HUES48 (cell line): ENCODE data around the gene LRRC3.
A peak's percentile ranks its signal among the peaks of the same experiment; 100 is the strongest.

ENCODE experiments used
- H3K27ac ChIP-seq: one replicate; pipeline ENCODE4 v1.7.0; 2013; ENCODE audit warnings: low read depth, low read length, inconsistent platforms
- H3K27me3 ChIP-seq: 2 replicates; pipeline ENCODE4 v1.6.1; 2013; ENCODE audit warnings: mild to moderate bottlenecking, low read length; ENCODE audit not compliant: control insufficient read depth, insufficient read depth
- H3K36me3 ChIP-seq: 2 replicates; pipeline ENCODE4 v1.6.1; 2013; ENCODE audit warnings: low read length; ENCODE audit not compliant: control insufficient read depth, insufficient read depth
- H3K4me1 ChIP-seq: 2 replicates; pipeline ENCODE4 v1.6.1; 2013; ENCODE audit warnings: mild to moderate bottlenecking, low read length; ENCODE audit not compliant: control insufficient read depth, insufficient read depth
- H3K4me3 ChIP-seq: 2 replicates; pipeline ENCODE4 v1.5.1; 2013; ENCODE audit warnings: mild to moderate bottlenecking, low read depth, low read length
- H3K9ac ChIP-seq: 2 replicates; pipeline ENCODE4 v1.6.1; 2013; ENCODE audit warnings: mild to moderate bottlenecking, low read depth, low read length, moderate library complexity
- H3K9me3 ChIP-seq: 2 replicates; pipeline ENCODE4 v1.6.1; 2013; ENCODE audit warnings: low read length; ENCODE audit not compliant: control insufficient read depth, insufficient read depth

Gene LRRC3

DNA sequence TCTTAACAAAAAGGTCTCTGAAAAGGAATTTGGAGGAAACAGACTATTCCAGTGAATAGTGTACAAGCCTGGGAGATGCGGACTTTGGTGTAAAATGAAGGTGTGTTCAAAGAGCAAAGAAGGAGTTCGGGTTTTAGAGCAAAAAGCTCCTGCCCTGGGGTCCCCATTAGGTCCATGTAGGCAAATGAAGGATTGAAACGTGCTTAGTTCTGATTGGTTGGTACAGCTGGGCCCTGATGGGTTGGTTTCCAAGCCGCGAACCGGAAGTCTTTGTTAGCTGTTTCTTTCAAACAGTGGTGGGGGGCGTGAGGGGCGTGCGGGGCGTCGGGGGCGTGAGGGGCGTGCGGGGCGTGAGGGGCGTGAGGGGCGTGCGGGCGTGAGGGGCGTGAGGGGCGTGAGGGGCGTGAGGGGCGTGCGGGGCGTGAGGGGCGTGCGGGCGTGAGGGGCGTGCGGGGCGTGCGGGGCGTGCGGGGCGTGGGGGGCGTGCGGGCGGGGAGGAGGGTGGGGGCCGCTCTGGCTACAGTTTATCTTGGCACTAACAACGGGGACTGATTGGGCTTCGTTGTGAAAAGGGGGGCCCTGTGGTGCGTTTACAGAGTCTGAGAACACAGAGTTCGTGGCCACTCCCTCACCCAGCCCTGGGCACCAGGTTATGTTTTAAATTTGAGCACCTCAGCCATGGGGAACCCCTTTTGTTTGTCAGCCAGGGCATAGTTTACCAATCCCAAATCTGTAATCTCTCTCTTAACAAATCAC lies 29.4 kb downstream of the LRRC3 start:
- H3K27ac ChIP-seq, result no peak overlapping the region
- H3K9me3 ChIP-seq, result no peaks in the 10 kb centered on the region
- H3K4me3 ChIP-seq, result no peak overlapping the region
- no peaks in the 10 kb centered on the region; the same call in 1 of the 2 replicates for H3K4me1 ChIP-seq
- H3K27me3 ChIP-seq, result no peaks in the 10 kb centered on the region
- H3K36me3 ChIP-seq, result no peaks in the 10 kb centered on the region
- no peak overlapping the region for H3K9ac ChIP-seq

DNA sequence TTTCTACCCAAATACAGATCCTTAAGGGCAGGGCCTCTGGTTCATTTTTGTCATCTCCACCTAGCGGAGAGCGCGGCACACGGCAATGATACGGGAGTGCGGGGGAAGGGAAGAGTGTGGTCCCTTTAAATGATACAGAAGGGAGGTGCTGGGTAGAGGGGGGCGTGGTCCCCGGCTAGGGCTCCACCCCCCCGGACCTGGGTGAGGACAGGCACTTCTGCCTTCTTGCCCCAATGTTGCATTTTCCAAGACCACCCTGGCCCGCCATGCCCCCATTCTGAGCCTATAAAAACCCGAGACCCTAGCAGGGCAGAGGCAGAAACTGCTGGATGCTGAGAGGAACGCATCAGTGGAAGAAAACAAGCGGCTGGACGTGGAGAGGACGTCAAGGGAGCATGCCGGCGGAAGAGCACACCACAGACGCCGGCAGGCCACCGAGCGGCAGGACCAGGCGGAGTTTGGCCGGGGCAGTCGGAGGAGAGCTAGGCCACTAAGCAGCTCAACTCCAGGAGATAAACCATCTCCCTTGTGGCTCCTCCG lies 30.0 kb downstream of the LRRC3 start:
- Histone ChIP-seq H3K4me1 (no peaks in the 10 kb centered on the region; the same call in 1 of the 2 replicates), H3K4me3 (peak overlapping the region; percentile 56), H3K36me3 (no peaks in the 10 kb centered on the region), H3K27me3 (no peaks in the 10 kb centered on the region), H3K27ac (no peak overlapping the region), H3K9me3 (no peaks in the 10 kb centered on the region), H3K9ac (no peak overlapping the region)

DNA sequence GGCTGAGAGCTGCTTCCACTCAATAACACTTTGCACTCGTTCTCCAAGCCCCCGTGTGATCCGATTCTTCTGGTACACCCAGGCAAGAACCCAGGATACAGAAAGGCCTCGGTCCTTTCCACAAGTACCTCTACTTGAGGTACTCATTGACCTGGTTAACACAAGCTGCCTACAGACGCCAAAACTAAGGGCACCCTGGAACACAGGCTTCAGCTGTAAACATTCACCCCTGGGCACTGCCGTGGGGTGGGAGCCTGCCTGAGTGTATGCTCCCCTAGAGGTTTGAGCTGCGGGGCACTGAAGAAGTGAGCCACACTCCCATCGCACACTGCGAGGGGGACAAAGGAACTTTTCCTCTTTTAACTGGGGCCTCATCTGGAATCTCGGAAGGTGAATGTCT lies 30.5 kb downstream of the LRRC3 start:
- 0 out of 2 replicates have a peak overlapping the region, but pooled peaks have one; percentile 17 for H3K9ac ChIP-seq
- peak overlapping the region; percentile 56 for H3K4me3 ChIP-seq
- H3K36me3 ChIP-seq, result no peaks in the 10 kb centered on the region
- no peak overlapping the region for H3K27ac ChIP-seq
- H3K27me3 ChIP-seq, result no peaks in the 10 kb centered on the region
- H3K9me3 ChIP-seq, result no peaks in the 10 kb centered on the region
- no peaks in the 10 kb centered on the region; the same call in 1 of the 2 replicates for H3K4me1 ChIP-seq

DNA sequence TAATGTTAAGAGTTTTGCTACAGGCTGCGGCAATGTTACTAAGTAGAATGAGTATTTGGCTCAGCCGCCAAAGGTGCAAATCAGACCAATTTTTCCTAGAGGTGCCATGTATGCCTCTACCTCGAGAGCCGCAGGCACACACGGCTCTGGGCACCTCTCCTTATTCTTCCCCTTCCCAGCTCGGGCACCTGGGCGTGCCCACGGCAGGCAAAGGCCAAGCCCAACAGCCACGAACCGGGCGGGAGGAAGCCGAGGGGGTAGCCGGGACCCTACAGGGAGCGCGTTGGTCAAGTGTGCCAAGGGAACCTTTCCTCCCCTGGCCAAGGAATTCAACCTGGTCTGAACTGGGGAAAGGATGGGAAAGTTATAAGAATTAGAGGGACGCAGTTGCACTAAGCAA lies 31.0 kb downstream of the LRRC3 start:
- H3K27ac ChIP-seq, result no peak overlapping the region
- no peaks in the 10 kb centered on the region; the same call in 1 of the 2 replicates for H3K4me1 ChIP-seq
- H3K36me3 ChIP-seq, result no peaks in the 10 kb centered on the region
- H3K9ac ChIP-seq, result 0 out of 2 replicates have a peak overlapping the region, but pooled peaks have one; percentile 17
- H3K27me3 ChIP-seq, result no peaks in the 10 kb centered on the region
- no peaks in the 10 kb centered on the region for H3K9me3 ChIP-seq
- peak overlapping the region; percentile 56 for H3K4me3 ChIP-seq

DNA sequence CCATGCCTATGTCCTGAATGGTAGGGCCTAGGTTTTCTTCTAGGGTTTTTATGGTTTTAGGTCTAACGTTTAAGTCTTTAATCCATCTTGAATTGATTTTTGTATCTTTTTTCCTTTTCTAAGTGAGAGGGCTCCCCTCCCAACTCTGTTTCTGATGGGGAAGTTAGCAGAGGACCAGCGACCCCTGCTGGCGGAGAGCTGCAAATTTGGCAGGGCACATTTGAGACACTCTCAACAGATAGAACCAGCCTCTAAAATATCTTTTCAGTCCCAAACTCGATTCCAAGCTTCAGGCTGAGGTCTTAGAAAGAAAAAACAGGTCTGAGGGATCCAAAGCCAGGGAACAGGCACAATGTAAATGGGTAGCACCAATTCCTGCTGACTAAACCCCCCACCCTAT lies 32.5 kb downstream of the LRRC3 start:
- Histone ChIP-seq H3K27me3 (no peaks in the 10 kb centered on the region), H3K4me3 (no peak overlapping the region), H3K4me1 (no peaks in the 10 kb centered on the region; the same call in 1 of the 2 replicates)

DNA sequence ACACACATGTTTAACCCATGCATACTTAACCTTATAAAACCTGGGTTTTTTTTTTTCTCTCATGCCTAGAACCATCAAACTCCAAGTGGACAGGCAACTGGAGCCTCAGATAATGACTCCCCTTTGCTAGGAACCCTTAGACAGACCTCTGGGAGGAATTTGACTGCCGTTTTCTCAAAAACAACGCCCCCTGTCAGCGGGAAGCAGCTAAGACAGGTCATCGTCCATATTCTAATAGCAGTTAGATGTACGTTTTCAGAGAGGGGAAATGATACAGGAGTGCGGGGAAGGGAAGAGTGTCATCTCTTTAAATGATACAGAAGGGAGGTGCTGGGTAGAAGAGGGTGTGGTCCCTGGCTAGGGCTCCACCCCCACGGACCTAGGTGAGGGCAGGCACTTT lies 34.7 kb downstream of the LRRC3 start:
- no peak overlapping the region for H3K9ac ChIP-seq
- no peak overlapping the region for H3K4me3 ChIP-seq
- no peaks in the 10 kb centered on the region for H3K27me3 ChIP-seq
- no peak overlapping the region for H3K27ac ChIP-seq
- H3K4me1 ChIP-seq, result no peaks in the 10 kb centered on the region; the same call in 1 of the 2 replicates
- H3K36me3 ChIP-seq, result no peaks in the 10 kb centered on the region
- H3K9me3 ChIP-seq, result peaks cover 18% of the 10 kb centered on the region

More for the DNA sequence above, 32.5 kb downstream of the LRRC3 start:
- Histone ChIP-seq H3K36me3 (no peaks in the 10 kb centered on the region), H3K9me3 (peaks cover 13% of the 10 kb centered on the region), H3K9ac (no peak overlapping the region), H3K27ac (no peak overlapping the region)

DNA sequence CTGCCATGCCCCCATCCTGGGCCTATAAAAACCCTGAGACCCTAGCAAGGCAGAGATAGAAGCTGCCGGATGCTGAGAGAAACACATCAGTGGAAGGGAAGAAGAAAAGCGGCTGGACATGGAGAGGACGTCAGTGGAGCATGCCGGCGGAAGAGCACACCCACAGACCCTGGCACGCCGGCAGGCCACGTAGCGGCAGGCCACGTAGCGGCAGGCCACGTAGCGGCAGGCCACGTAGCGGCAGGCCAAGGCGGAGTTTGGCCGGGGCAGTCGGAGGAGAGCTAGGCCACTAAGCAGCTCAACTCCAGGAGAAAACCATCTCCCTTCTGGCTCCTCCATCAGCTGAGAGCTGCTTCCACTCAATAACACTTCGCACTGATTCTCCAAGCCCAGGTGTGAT lies 35.1 kb downstream of the LRRC3 start:
- no peak overlapping the region for H3K9ac ChIP-seq
- no peaks in the 10 kb centered on the region for H3K36me3 ChIP-seq
- peaks cover 18% of the 10 kb centered on the region for H3K9me3 ChIP-seq
- H3K27me3 ChIP-seq, result no peaks in the 10 kb centered on the region
- H3K4me3 ChIP-seq, result no peak overlapping the region
- H3K4me1 ChIP-seq, result no peaks in the 10 kb centered on the region; the same call in 1 of the 2 replicates
- H3K27ac ChIP-seq, result no peak overlapping the region

DNA sequence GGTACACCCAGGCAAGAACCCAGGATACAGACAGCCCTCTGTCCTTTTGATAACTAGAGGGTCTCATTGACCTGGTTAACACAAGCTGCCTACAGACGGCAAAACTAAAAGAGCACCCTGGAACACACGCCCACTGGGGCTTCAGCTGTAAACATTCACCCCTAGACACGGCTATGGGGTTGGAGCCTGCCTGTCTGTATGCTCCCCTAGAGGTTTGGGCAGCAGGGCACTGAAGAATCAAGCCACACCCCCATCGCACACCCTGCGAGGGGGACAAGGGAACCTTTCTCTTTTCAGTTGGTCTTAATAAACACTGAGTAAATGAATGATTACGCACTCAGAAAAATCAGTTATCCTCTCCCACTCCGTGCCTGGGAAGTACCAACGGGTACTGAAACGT lies 35.5 kb downstream of the LRRC3 start:
- Histone ChIP-seq H3K36me3 (no peaks in the 10 kb centered on the region), H3K27me3 (no peaks in the 10 kb centered on the region), H3K9ac (no peak overlapping the region), H3K4me3 (no peak overlapping the region), H3K9me3 (peaks cover 18% of the 10 kb centered on the region), H3K4me1 (no peaks in the 10 kb centered on the region; the same call in 1 of the 2 replicates), H3K27ac (no peak overlapping the region)

DNA sequence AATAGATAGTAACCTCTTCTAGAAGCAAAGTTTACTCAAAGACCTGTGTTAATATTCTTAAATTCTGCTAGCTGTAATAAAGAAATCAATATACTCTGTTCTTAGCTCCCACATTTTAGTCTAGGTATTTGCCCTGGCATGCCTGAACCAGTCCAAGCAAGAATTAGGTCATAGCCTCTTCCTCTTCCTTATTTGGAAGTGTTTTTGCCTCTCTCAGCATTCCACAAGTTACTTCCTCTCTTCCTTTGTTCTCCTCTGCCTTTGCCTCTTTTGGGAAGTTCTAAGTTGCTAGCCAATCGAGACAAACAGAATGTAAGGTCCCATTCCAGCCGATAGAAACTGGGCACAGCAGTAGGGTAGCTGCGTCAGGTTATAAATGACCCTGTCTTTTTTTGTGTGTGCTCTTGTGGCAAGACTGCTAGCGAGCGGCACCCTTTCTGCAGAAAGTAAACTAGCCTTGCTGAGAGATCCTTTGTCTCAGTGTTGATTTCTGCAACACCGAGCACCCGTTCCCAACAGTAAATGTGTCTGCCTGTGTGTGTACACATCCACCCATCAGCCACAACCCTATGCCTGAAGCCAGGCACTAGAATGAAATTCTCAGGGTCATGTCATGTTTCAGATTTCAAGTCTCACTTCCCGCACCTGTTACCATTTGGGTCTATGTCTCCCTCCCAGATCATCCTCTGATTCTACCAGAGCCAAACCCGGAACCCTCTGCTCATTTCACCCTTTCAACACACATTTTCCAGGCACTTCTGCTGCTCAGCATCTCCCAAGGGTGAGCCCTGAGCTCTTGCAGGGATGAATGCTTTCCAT lies 37.5 kb downstream of the LRRC3 start:
- Histone ChIP-seq H3K36me3 (no peaks in the 10 kb centered on the region), H3K4me1 (peaks cover 14% of the 10 kb centered on the region), H3K9ac (no peak overlapping the region), H3K4me3 (no peak overlapping the region), H3K9me3 (peaks cover 18% of the 10 kb centered on the region), H3K27me3 (no peaks in the 10 kb centered on the region), H3K27ac (no peak overlapping the region)

DNA sequence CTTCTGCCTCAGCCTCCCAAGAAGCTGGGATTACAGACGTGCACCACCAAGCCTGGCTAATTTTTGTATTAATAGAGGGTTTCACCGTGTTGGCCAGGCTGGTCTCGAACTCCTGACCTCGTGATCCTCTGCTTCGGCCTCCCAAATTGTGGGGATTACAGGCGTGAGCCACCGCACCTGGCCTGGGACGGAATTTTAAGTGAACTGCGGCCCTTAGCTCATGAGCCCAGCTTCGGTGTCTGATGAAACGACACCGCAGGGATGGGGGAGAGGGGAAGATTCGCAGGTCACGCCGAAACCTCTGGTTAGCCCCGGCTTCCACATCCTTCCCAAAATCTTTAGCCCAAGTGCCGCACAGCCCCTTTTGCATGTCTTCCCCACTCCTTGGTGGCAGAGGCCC lies 39.1 kb downstream of the LRRC3 start:
- Histone ChIP-seq H3K9me3 (peaks cover 18% of the 10 kb centered on the region), H3K9ac (no peak overlapping the region), H3K27me3 (no peaks in the 10 kb centered on the region), H3K4me1 (peaks cover 18% of the 10 kb centered on the region), H3K27ac (no peak overlapping the region), H3K4me3 (no peak overlapping the region), H3K36me3 (no peaks in the 10 kb centered on the region)

DNA sequence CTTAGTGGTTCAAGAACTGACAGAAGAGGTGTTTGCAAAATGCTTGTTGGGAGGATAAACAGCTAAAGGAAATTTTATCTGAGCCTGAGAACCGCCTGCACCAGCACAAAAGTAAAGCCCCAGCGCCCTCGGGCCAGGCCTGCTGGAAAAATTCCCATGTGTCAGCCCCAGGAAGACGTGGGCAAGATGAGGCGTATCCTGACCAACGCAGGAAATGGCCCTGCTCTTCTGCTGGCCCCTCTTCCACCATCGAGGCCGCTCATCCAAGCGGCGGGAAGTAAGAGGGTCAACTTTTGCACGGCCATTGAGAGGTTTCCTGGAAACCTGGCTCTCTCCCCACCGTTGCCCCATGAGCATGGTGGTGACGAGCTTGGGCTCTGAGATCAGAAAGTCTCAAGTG lies 39.6 kb downstream of the LRRC3 start:
- peaks cover 18% of the 10 kb centered on the region for H3K9me3 ChIP-seq
- H3K27me3 ChIP-seq, result no peaks in the 10 kb centered on the region
- H3K9ac ChIP-seq, result no peak overlapping the region
- no peak overlapping the region for H3K4me3 ChIP-seq
- H3K4me1 ChIP-seq, result peaks cover 18% of the 10 kb centered on the region
- no peaks in the 10 kb centered on the region for H3K36me3 ChIP-seq
- H3K27ac ChIP-seq, result no peak overlapping the region
